GM12872 (cell line): ENCODE results near the gene MCM9.

Experiments used
- TF ChIP-seq, protein P1 (sequence below): IDR thresholded peaks from 3 replicates; pipeline ENCODE4 v1.5.1; 2011; ENCODE audit warnings: low read depth, mild to moderate bottlenecking, low read length, moderate library complexity; ENCODE audit not compliant: insufficient read depth

Gene MCM9

DNA sequence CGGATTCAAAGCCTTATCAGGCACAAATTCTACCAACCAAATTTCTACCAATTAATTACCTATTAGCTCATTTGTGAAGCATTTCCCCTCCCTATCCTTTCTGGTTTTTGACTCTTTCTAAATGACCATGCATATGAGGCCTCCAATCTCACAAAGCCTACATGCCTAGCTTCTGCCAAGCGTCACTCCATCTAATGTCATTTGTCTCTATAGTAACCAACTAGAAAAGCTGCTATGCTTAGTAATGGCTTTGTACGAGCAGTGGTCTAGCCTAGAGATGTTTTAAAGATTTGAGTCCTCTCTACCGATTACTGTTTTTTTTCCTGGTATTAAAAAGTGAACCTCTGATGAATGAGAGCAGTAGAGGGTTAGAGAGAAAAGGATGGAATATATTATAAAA is 45.8 kb downstream of the MCM9 start:
- TF ChIP-seq, protein P1, sequence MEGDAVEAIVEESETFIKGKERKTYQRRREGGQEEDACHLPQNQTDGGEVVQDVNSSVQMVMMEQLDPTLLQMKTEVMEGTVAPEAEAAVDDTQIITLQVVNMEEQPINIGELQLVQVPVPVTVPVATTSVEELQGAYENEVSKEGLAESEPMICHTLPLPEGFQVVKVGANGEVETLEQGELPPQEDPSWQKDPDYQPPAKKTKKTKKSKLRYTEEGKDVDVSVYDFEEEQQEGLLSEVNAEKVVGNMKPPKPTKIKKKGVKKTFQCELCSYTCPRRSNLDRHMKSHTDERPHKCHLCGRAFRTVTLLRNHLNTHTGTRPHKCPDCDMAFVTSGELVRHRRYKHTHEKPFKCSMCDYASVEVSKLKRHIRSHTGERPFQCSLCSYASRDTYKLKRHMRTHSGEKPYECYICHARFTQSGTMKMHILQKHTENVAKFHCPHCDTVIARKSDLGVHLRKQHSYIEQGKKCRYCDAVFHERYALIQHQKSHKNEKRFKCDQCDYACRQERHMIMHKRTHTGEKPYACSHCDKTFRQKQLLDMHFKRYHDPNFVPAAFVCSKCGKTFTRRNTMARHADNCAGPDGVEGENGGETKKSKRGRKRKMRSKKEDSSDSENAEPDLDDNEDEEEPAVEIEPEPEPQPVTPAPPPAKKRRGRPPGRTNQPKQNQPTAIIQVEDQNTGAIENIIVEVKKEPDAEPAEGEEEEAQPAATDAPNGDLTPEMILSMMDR = no peak

DNA sequence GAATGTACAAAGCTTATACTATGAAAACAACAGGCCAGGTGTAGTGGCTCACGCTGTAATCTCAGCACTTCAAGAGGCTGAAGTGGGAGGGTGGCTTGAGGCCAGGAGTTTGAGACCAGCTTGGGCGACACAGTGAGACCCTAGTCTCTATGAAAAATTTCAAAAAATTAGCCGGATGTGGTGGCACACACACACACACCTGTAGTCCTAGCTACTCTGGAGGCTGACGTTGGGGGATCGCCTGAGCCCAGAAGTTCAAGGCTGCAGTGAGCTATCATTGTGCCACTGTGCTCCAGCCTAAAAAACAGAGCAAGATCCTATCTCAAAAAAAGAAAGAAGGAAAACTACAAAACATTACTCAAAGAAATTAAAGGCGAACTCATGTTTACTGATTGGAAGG is 48.3 kb downstream of the MCM9 start:
- TF ChIP-seq, protein P1 = no peak

DNA sequence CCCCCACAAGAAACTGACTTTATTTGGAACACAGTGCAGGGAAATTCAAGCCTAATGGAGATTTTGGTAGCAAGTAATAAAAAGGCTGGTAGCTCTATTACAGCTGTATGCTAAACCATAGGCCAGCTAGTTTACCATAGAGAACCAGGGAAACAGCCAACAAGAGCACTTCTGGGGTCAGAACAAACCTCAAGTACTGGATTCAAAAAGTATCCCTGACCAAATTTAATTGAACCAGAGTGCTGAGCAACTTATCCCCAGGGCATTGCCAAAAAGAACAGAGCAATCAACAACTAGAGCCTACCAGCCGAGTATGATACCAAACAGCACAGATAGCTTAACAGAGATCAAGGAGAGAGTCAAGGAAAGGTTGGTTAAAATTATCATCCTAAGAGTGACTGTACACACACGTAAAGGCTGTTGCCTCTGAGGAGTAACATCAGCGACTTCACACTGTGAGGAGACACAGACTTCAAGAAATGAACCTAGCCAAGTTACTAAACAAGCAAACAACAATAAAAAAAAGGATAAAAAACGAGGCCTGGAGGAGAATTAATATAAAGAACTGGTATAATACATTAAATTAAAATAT is 52.5 kb downstream of the MCM9 start:
- TF ChIP-seq, protein P1 = no peak

DNA sequence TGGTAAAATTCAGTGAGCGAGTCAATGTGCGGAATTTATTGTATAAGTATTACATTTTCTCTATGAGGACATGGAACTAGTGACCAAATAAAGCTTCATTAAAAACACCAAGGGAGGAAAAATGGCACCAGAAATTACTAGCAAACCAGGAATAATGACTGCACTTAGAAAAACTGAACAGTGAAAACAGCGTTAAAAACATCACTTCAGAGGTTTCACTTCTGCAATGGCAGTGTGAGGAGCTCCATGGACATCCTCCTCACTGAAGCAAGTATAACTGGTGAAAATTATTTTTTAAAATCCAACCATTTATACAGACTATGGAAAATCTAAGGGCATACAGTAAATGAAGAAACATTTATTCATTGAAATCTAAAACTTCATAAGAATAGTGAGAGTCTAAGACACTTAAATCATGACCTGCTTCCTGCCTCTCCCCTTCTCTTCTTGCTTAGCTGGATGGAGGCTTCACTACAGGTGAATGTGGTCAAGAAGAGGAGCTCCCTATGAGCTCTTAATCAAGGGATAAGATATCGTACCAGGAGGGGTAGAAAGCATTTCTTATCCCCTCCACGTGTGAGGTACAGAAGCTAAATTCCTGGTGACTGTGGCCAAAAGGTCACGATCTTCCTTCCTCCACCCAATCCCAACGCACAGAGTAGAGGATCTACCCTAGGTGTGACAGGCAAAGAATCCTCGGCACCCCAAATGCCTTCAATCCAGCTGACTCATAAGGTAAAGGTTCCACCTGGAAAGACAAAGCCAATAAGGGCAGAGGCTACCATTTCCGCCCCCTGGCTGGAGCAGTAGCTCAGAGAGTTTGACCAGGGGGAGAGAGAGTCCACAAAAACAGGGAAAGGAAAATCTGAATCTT is 53.3 kb downstream of the MCM9 start:
- TF ChIP-seq, protein P1 = no peak

DNA sequence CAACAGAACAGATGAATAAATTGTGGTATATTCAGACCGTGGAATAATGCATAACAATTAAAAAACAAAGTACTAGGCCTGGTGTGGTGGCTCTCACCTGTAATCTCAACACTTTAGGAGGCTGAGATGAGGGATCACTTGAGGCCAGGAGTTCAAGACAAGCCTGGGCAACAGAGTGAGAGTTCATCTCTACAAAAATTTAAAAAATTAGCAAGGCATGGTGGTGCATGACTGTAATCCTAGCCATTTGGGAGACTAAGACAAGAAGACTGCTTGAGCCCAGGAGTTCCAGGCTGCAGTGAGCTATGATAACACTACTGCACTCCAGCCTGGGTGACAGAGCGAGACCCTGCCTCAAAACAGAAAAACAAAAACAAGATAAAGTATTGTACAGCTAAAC is 57.2 kb downstream of the MCM9 start:
- TF ChIP-seq, protein P1 = no peak

GRCh38 chr6:118876814-118877213 is 58.1 kb downstream of the MCM9 start:
- TF ChIP-seq, protein P1 = no peak

DNA sequence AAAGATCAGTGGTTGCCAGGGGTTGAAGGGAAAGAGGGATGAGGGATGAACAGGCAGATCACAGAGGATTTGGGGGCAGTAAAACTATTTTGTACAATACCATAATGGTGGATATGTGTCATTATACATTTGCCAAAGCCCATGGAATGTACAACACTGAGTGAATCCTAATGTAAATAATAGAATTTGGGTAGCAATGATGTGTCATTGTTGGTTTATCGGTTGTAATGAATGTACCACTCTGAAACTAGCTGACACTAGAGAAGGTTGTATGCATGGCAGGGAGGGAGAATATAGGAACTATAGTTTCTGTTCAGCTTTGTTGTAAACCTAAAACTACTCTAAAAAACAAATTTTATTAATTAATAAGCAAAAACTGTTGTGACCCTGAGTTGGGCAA is 58.8 kb downstream of the MCM9 start:
- TF ChIP-seq, protein P1 = no peak
